ENCODE data around the gene FRMD4B.

The FRMD4B gene

GRCh38 chr3:69403454-69403853 lies 17.6 kb upstream of the FRMD4B start:
- DNase-seq: no peak

GRCh38 chr3:69400683-69401082 lies 14.8 kb upstream of the FRMD4B start:
- DNase-seq: no peak

GRCh38 chr3:69392850-69393249 lies 7.0 kb upstream of the FRMD4B start:
- DNase-seq: no peak

- DNase-seq: no peak
These were observed 6.5 kb upstream of the FRMD4B start for GRCh38 chr3:69392415-69392814.

- DNase-seq: no peak
These were observed 5.7 kb upstream of the FRMD4B start for GRCh38 chr3:69391554-69391953.

GRCh38 chr3:69390771-69391170 lies 4.9 kb upstream of the FRMD4B start:
- DNase-seq: no peak

- no peak for DNase-seq
These were observed 3.8 kb upstream of the FRMD4B start for GRCh38 chr3:69389520-69390248.

GRCh38 chr3:69388241-69388640 lies 2.4 kb upstream of the FRMD4B start:
- no peak for DNase-seq

- DNase-seq: no peak
These were observed 883 bp upstream of the FRMD4B start for GRCh38 chr3:69386556-69387385.

- DNase-seq: no peak
These were observed 665 bp downstream of the FRMD4B start for GRCh38 chr3:69385123-69385722.

GRCh38 chr3:69384326-69384725 lies 1.6 kb downstream of the FRMD4B start:
- DNase-seq: no peak

GRCh38 chr3:69379661-69380060 lies 6.2 kb downstream of the FRMD4B start:
- DNase-seq: no peak

GRCh38 chr3:69378112-69378802 lies 7.6 kb downstream of the FRMD4B start:
- DNase-seq: no peak

- no peak for DNase-seq
These were observed 8.6 kb downstream of the FRMD4B start for GRCh38 chr3:69377262-69377661.

- DNase-seq: no peak
These were observed 9.2 kb downstream of the FRMD4B start for GRCh38 chr3:69376731-69377130.

GRCh38 chr3:69371816-69372215 lies 14.1 kb downstream of the FRMD4B start:
- DNase-seq: no peak

- no peak for DNase-seq
These were observed 15.0 kb downstream of the FRMD4B start for GRCh38 chr3:69370901-69371301.

GRCh38 chr3:69370156-69370883 lies 15.6 kb downstream of the FRMD4B start:
- DNase-seq: no peak

- no peak for DNase-seq
These were observed 17.7 kb downstream of the FRMD4B start for GRCh38 chr3:69368129-69368741.

GRCh38 chr3:69367586-69367985 lies 18.3 kb downstream of the FRMD4B start:
- no peak for DNase-seq

- DNase-seq: no peak
These were observed 21.5 kb downstream of the FRMD4B start for GRCh38 chr3:69364354-69364753.

- DNase-seq: no peak
These were observed 25.2 kb downstream of the FRMD4B start for GRCh38 chr3:69360690-69361089.

Data from DMS79 treated with DMSO at 0.1 percent for 48 hours (cell line).